Activated naive CD4-positive, alpha-beta T cell treated with anti-CD3 and anti-CD28 coated beads, Interleukin-2, amount 10 ng/mL, durations not matched to agents 7 days and 5 days (primary cell): ENCODE measurements around the gene NRM.
A peak's percentile ranks its signal among the peaks of the same experiment; 100 is the strongest.

Experiments
- CTCF ChIA-PET: fragments of 350-600 bp; sonication (Branson Sonifier 250); formaldehyde crosslinking; loops from one replicate; lab custom pipeline; 2021; ENCODE audit warnings: antibody characterized with exemption; lab: Charles Lee
- DNase-seq: peaks from one replicate; pipeline ENCODE4 v3.0.0-alpha.2; 2020
- H3K27ac Mint-ChIP-seq: one replicate; pipeline ENCODE4 v1.8.0; 2021; ENCODE audit warnings: mild to moderate bottlenecking, moderate library complexity, mixed read lengths
- H3K27me3 Mint-ChIP-seq: one replicate; pipeline ENCODE4 v1.8.0; 2021; ENCODE audit warnings: mild to moderate bottlenecking, mixed read lengths
- H3K36me3 Mint-ChIP-seq: one replicate; pipeline ENCODE4 v1.8.0; 2021; ENCODE audit warnings: mixed read lengths
- H3K4me1 Mint-ChIP-seq: one replicate; pipeline ENCODE4 v1.8.0; 2021; ENCODE audit warnings: mixed read lengths
- H3K4me3 Mint-ChIP-seq: one replicate; pipeline ENCODE4 v1.8.0; 2021; ENCODE audit warnings: mild to moderate bottlenecking, moderate library complexity, mixed read lengths
- H3K9me3 Mint-ChIP-seq: one replicate; pipeline ENCODE4 v1.8.0; 2021; ENCODE audit warnings: mixed read lengths

Gene NRM, protein sequence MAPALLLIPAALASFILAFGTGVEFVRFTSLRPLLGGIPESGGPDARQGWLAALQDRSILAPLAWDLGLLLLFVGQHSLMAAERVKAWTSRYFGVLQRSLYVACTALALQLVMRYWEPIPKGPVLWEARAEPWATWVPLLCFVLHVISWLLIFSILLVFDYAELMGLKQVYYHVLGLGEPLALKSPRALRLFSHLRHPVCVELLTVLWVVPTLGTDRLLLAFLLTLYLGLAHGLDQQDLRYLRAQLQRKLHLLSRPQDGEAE

DNA sequence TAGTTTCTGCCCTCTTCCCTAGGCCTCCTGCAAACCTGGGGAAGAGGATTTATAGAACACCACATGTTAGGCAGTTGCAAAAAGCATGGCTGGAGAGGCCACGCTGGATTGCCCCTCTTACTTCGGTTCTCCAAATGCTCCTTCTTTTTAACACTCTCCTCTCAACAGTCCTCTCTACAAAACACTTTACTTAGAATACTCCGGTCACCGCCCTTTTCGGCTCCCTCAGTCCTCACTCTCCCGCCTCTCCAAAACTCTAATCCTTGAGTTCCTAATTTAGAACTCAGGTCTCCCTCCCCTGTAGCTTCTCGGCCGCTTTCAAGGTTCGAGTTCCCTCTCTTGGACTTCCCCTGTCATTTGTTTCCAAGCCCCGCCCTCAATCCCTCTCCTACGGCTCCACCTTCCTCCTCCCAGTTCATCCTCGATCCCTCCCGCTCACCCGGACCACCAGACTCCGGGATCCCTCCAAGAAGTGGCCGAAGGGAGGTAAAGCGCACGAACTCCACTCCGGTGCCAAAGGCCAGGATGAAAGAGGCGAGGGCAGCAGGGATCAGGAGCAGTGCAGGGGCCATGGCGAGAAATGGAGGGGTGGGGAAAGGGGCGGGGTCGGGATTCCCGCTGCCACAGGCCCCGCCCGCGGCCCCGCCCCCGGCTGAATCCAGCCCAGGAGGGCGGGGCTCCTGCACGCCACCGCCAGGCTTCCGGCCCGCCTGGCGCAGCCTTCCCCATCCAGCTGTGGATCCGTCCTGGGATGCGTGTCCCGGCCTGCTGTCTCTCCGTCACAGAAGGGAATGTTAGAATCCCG, at the start of gene NRM:
Gene NRM (minus strand): TSS at position 582 of the 805 bp plus-strand sequence. CDS start 10 bp downstream, at position 572.
- peak within 1 kb of the TSS; percentile 85 for H3K27ac Mint-ChIP-seq
- H3K9me3 Mint-ChIP-seq, result no peaks in the 10 kb centered on the region
- peaks cover 45% of the 10 kb centered on the region for H3K4me1 Mint-ChIP-seq
- CTCF ChIA-PET, result interaction anchor here (1.0 to 1.9 kb wide), 3 partner anchors 11 to 41 kb away, joined by 4 to 5 read pairs (median 5); no protein-coding TSS in a partner anchor
- peak; percentile 80 for DNase-seq
- no peaks in the 10 kb centered on the region for H3K27me3 Mint-ChIP-seq
- peak within 1 kb of the TSS; percentile 99 for H3K4me3 Mint-ChIP-seq
- H3K36me3 Mint-ChIP-seq, result peaks cover 20% of the 10 kb centered on the region

DNA sequence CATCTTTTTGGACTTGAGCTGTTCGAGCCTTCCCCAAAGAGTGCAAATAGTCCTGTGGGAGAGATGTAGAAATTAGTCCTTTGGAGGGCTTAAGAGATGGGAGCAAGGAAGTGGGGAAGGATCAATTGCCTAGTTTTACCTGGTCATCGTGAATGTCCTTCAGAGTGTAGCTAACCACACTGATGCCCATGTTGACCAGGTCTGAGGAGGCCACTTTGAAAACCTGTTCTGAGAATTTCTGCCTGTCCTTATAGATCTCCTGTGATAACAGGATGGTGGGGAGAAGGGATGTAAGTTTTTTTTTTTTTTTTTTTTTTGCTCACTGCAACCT, 49.7 kb upstream of the NRM start:
- H3K27me3 Mint-ChIP-seq, result no peaks in the 10 kb centered on the region
- peaks cover 87% of the 10 kb centered on the region for H3K4me1 Mint-ChIP-seq
- no peak for DNase-seq
- peak overlapping the region; percentile 92 for H3K4me3 Mint-ChIP-seq
- CTCF ChIA-PET, result interaction anchor here (1.1 to 1.6 kb wide), 3 partner anchors 12 to 137 kb away, joined by 3 to 5 read pairs (median 3); no protein-coding TSS in a partner anchor
- H3K9me3 Mint-ChIP-seq, result no peaks in the 10 kb centered on the region
- H3K27ac Mint-ChIP-seq, result peak overlapping the region; percentile 26
- H3K36me3 Mint-ChIP-seq, result peaks cover 68% of the 10 kb centered on the region

GRCh38 chr6:30738532-30738931, 47.7 kb upstream of the NRM start:
- peaks cover 83% of the 10 kb centered on the region for H3K4me1 Mint-ChIP-seq
- peak overlapping the region; percentile 93 for H3K27ac Mint-ChIP-seq
- no peaks in the 10 kb centered on the region for H3K27me3 Mint-ChIP-seq
- H3K36me3 Mint-ChIP-seq, result peaks cover 75% of the 10 kb centered on the region
- no peaks in the 10 kb centered on the region for H3K9me3 Mint-ChIP-seq
- DNase-seq, result no peak
- CTCF ChIA-PET, result interaction anchor here (1.0 to 1.4 kb wide), 5 partner anchors 50 to 342 kb away, joined by 3 to 4 read pairs (median 3); no protein-coding TSS in a partner anchor
- peak overlapping the region; percentile 46 for H3K4me3 Mint-ChIP-seq

DNA sequence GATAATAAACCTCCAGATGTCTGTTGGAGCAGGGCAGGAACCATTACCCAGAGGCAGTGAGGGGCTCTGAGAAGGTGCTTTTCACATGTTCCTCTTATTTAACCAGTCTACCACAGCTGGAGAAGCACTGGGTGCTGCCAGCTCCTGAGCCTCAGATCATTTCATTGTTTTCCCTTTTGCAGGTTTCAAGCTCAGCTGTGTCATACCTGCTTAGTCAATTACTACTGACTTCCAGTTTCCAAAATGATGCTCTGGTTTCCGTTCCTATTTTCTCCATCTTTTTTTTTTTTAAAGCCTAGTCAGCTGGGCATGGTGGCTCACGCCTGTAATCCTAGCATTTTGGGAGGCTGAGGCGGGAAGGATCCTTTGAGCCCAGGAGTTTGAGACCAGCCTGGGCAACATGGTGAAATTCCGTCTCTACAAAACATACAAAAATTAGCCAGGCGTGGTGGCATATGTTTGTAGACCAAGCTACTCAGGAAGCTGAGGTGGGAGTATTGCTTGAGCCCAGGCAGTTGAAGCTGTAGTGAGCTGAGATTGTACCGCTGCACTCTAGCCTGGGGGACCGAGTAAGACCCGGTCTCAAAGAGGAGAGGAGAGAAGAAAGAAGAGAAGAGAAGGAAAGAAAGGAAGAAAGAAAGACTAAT, 45.0 kb upstream of the NRM start:
- Mint-ChIP-seq H3K4me3 (peak overlapping the region; percentile 63), H3K9me3 (no peaks in the 10 kb centered on the region), H3K27ac (peak overlapping the region; percentile 93), H3K36me3 (peaks cover 80% of the 10 kb centered on the region), H3K4me1 (peaks cover 87% of the 10 kb centered on the region), H3K27me3 (no peaks in the 10 kb centered on the region)
- DNase-seq, result no peak
- CTCF ChIA-PET, result interaction anchor here (0.8 to 4.6 kb wide), 7 partner anchors 13 to 142 kb away, joined by 3 to 23 read pairs (median 3); partner anchors contain the start of gene DHX16

- no peaks in the 10 kb centered on the region for H3K9me3 Mint-ChIP-seq
- peaks cover 71% of the 10 kb centered on the region for H3K36me3 Mint-ChIP-seq
- no peak for DNase-seq
- no peaks in the 10 kb centered on the region for H3K27me3 Mint-ChIP-seq
- peaks cover 72% of the 10 kb centered on the region for H3K4me1 Mint-ChIP-seq
- no peak overlapping the region for H3K4me3 Mint-ChIP-seq
- peak overlapping the region; percentile 33 for H3K27ac Mint-ChIP-seq
- CTCF ChIA-PET, result interaction anchor here (0.7 to 4.6 kb wide), 13 partner anchors 9 to 250 kb away, joined by 3 to 30 read pairs (median 6); partner anchors contain the start of genes DHX16 and IER3
These were observed 41.6 kb upstream of the NRM start for GRCh38 chr6:30732237-30732943.

- Mint-ChIP-seq H3K27me3 (no peaks in the 10 kb centered on the region), H3K4me3 (peak overlapping the region; percentile 26), H3K9me3 (no peaks in the 10 kb centered on the region), H3K4me1 (peaks cover 65% of the 10 kb centered on the region), H3K27ac (peak overlapping the region; percentile 78), H3K36me3 (peaks cover 66% of the 10 kb centered on the region)
- CTCF ChIA-PET, result interaction anchor here (0.6 to 3.3 kb wide), 45 partner anchors 9 to 356 kb away, joined by 3 to 47 read pairs (median 5); partner anchors contain the start of genes DHX16, IER3, MRPS18B and PRR3
- DNase-seq, result peak; percentile 92
These were observed 40.0 kb upstream of the NRM start for GRCh38 chr6:30730601-30731435.

GRCh38 chr6:30727920-30728553, 37.3 kb upstream of the NRM start:
- Mint-ChIP-seq H3K4me3 (no peak overlapping the region), H3K4me1 (peaks cover 75% of the 10 kb centered on the region), H3K27me3 (no peaks in the 10 kb centered on the region), H3K27ac (peak overlapping the region; percentile 37), H3K9me3 (no peaks in the 10 kb centered on the region), H3K36me3 (peaks cover 76% of the 10 kb centered on the region)
- no peak for DNase-seq
- CTCF ChIA-PET, result interaction anchor here (1.4 to 12.3 kb wide), 3 partner anchors 12 to 50 kb away, joined by 3 to 285 read pairs (median 47); no protein-coding TSS in a partner anchor

DNA sequence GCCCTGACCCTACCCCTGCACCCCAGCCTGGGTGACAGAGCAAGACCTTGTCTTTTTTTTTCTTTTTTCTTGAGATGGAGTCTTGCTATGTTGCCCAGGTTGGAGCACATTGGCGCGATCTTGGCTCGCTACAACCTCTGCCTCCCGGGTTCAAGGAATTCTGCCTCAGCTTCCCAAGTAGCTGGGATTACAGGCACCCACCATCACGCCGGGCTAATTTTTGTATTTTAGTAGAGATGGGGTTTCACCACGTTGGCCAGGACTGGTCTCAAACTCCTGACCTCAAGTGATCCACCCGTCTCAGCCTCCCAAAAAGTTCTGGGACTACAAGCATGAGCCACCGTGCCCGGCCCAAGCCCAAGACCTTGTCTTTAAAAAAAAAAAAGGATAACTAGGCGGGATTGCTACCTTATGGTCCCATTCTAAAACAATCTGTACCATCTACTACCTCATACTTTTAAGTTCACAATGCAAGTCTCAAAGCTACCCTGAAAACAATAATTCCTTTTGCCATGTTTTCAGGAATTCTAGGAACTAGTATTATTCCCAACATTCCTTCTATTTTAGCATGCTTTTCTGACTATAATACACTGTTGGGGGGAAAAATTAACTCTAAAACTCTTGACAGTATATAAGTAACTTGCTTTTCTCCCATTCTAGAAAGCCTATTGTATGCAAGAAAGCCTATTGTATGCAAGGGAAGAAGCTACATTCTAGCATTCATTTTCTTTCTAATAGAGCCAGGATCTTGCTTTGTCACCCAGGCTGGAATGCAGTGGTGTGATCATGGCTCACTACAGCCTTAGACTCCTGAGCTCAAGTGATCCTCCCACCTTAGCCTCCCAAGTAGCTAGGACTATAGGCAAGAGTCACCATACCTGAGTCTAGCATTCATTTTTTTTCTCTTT, 36.0 kb upstream of the NRM start:
- peaks cover 78% of the 10 kb centered on the region for H3K36me3 Mint-ChIP-seq
- CTCF ChIA-PET, result interaction anchor here (12.3 kb wide), 1 partner anchor 47 kb away, joined by 285 read pairs; no protein-coding TSS in a partner anchor

GRCh38 chr6:30725713-30726505, 35.1 kb upstream of the NRM start:
- no peak for DNase-seq
- H3K27me3 Mint-ChIP-seq, result no peaks in the 10 kb centered on the region
- H3K36me3 Mint-ChIP-seq, result peaks cover 79% of the 10 kb centered on the region
- H3K4me3 Mint-ChIP-seq, result no peak overlapping the region
- no peaks in the 10 kb centered on the region for H3K9me3 Mint-ChIP-seq
- CTCF ChIA-PET, result interaction anchor here (0.8 to 12.3 kb wide), 2 partner anchors 46 to 103 kb away, joined by 3 to 285 read pairs; no protein-coding TSS in a partner anchor
- peaks cover 60% of the 10 kb centered on the region for H3K4me1 Mint-ChIP-seq
- peak overlapping the region; percentile 45 for H3K27ac Mint-ChIP-seq

More for the DNA sequence above, 36.0 kb upstream of the NRM start:
- peaks cover 67% of the 10 kb centered on the region for H3K4me1 Mint-ChIP-seq
- H3K9me3 Mint-ChIP-seq, result no peaks in the 10 kb centered on the region
- H3K27ac Mint-ChIP-seq, result peak overlapping the region; percentile 42
- no peak overlapping the region for H3K4me3 Mint-ChIP-seq
- no peaks in the 10 kb centered on the region for H3K27me3 Mint-ChIP-seq
- no peak for DNase-seq

GRCh38 chr6:30724906-30725667, 34.3 kb upstream of the NRM start:
- Mint-ChIP-seq H3K4me3 (peak overlapping the region; percentile 0), H3K4me1 (peaks cover 52% of the 10 kb centered on the region), H3K36me3 (peaks cover 77% of the 10 kb centered on the region), H3K27me3 (no peaks in the 10 kb centered on the region), H3K27ac (peak overlapping the region; percentile 73), H3K9me3 (no peaks in the 10 kb centered on the region)
- DNase-seq, result no peak
- CTCF ChIA-PET, result interaction anchor here (0.8 to 12.3 kb wide), 2 partner anchors 45 to 102 kb away, joined by 3 to 285 read pairs; no protein-coding TSS in a partner anchor
